ENCODE data around the gene IFITM10.

DNA sequence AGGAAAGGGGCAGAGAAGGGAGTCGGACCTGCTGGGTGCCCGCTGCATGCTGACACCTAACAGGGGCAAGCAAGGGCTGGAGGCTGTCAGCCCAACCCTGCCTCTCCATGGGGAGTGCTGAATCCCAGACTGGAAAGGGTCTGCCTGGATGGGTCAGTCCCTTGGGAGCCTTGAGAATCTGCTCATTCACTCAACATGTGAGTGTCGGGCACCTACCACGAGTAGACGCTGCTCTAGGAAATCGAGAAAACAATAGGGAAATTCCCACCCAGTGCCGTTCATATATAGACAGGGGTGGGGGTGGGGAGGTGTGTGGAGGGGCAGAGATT, 17.7 kb upstream of the IFITM10 start:
- TF ChIP-seq, protein P1, sequence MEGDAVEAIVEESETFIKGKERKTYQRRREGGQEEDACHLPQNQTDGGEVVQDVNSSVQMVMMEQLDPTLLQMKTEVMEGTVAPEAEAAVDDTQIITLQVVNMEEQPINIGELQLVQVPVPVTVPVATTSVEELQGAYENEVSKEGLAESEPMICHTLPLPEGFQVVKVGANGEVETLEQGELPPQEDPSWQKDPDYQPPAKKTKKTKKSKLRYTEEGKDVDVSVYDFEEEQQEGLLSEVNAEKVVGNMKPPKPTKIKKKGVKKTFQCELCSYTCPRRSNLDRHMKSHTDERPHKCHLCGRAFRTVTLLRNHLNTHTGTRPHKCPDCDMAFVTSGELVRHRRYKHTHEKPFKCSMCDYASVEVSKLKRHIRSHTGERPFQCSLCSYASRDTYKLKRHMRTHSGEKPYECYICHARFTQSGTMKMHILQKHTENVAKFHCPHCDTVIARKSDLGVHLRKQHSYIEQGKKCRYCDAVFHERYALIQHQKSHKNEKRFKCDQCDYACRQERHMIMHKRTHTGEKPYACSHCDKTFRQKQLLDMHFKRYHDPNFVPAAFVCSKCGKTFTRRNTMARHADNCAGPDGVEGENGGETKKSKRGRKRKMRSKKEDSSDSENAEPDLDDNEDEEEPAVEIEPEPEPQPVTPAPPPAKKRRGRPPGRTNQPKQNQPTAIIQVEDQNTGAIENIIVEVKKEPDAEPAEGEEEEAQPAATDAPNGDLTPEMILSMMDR (conservative IDR thresholded peaks at IDR 0.05 in 1 of 2, IDR thresholded peaks at IDR 0.05 in 1 of 2; ENCODE audit: extremely low read depth in 1 of 2, insufficient read depth in 1 of 2, low read depth in 1 of 2, low read length in 2 of 2), result no peak
- no peak for TF ChIP-seq EZH2 (IDR thresholded peaks at IDR 0.05; ENCODE audit: borderline replicate concordance, low read length)

All from mammary epithelial cell (primary cell).